HG02884 (cell line): ENCODE results near the gene PECR.

Source experiments
- ATAC-seq: cut with Tn5 transposase; IDR thresholded peaks from one replicate; pipeline ENCODE4 v1.9.1; 2021; ENCODE audit warnings: mild to moderate bottlenecking, moderate library complexity; ENCODE audit not compliant: unreplicated experiment

The PECR gene

GRCh38 chr2:216072473-216072872 is 9.1 kb downstream of the PECR start:
- ATAC-seq: no peak

GRCh38 chr2:216071111-216071851 is 10.3 kb downstream of the PECR start:
- no peak for ATAC-seq

- no peak for ATAC-seq
Measured at GRCh38 chr2:216070195-216070594, 11.4 kb downstream of the PECR start.

- no peak for ATAC-seq
Measured at GRCh38 chr2:216069028-216069427, 12.6 kb downstream of the PECR start.

- no peak for ATAC-seq
Measured at GRCh38 chr2:216066230-216066629, 15.4 kb downstream of the PECR start.

- no peak for ATAC-seq
Measured at GRCh38 chr2:216064665-216065064, 16.9 kb downstream of the PECR start.

- no peak for ATAC-seq
Measured at GRCh38 chr2:216064014-216064630, 17.5 kb downstream of the PECR start.

GRCh38 chr2:216059233-216059834 is 22.3 kb downstream of the PECR start:
- no peak for ATAC-seq

GRCh38 chr2:216057688-216058193 is 23.9 kb downstream of the PECR start:
- peak; percentile 77 for ATAC-seq

GRCh38 chr2:216056739-216057138 is 24.9 kb downstream of the PECR start:
- ATAC-seq: peak; percentile 41

- no peak for ATAC-seq
Measured at GRCh38 chr2:216055680-216056079, 25.9 kb downstream of the PECR start.

GRCh38 chr2:216052420-216052819 is 29.2 kb downstream of the PECR start:
- ATAC-seq: no peak

GRCh38 chr2:216051350-216051749 is 30.3 kb downstream of the PECR start:
- ATAC-seq: no peak

GRCh38 chr2:216049452-216049851 is 32.2 kb downstream of the PECR start:
- ATAC-seq: no peak

- ATAC-seq: no peak
Measured at GRCh38 chr2:216047397-216047796, 34.2 kb downstream of the PECR start.

- peak; percentile 100 for ATAC-seq
Measured at GRCh38 chr2:216044883-216045486, 36.6 kb downstream of the PECR start.

- no peak for ATAC-seq
Measured at GRCh38 chr2:216043949-216044348, 37.7 kb downstream of the PECR start.

- ATAC-seq: no peak
Measured at GRCh38 chr2:216041438-216041837, 40.2 kb downstream of the PECR start.

- no peak for ATAC-seq
Measured at GRCh38 chr2:216039918-216040317, 41.7 kb downstream of the PECR start.

GRCh38 chr2:216034065-216034464 is 47.5 kb downstream of the PECR start:
- no peak for ATAC-seq

- no peak for ATAC-seq
Measured at GRCh38 chr2:216033403-216033802, 48.2 kb downstream of the PECR start.
